Stimulated activated effector memory CD8-positive, alpha-beta T cell treated with anti-CD3 and anti-CD28 coated beads, Interleukin-12 subunit alpha, Interleukin-12 subunit beta, amount 100 ng/mL, for 72 hours (primary cell): ENCODE results near the gene OR1A1.

Experiments used
- ATAC-seq: fragments of 150-1000 bp; cut with Tn5 transposase; 2 replicates; pipeline ENCODE4 v1.10.0; 2021
- DNase-seq, 2 donors: peaks; one replicate each; pipeline ENCODE4 v3.0.0; 2021 to 2022; ENCODE audit warnings: low spot score in 2 of 2
- H3K27ac Mint-ChIP-seq: one replicate; pipeline ENCODE4 v1.8.0; 2022; ENCODE audit warnings: mild to moderate bottlenecking, mixed read lengths
- H3K36me3 Mint-ChIP-seq: one replicate; pipeline ENCODE4 v1.8.0; 2022; ENCODE audit warnings: mild to moderate bottlenecking, mixed read lengths
- H3K4me1 Mint-ChIP-seq: one replicate; pipeline ENCODE4 v1.8.0; 2022; ENCODE audit warnings: mixed read lengths
- H3K4me3 Mint-ChIP-seq: one replicate; pipeline ENCODE4 v1.8.0; 2022; ENCODE audit warnings: mild to moderate bottlenecking, mixed read lengths
- H3K9me3 Mint-ChIP-seq: one replicate; pipeline ENCODE4 v1.8.0; 2022; ENCODE audit warnings: mixed read lengths

Gene OR1A1

GRCh38 chr17:3256575-3256974, 49.1 kb downstream of the OR1A1 start:
- H3K4me1 Mint-ChIP-seq = no peaks in the 10 kb centered on the region
- DNase-seq (no peak), ATAC-seq (no peak)
- no peaks in the 10 kb centered on the region for H3K36me3 Mint-ChIP-seq
- no peak overlapping the region for H3K4me3 Mint-ChIP-seq
- no peak overlapping the region for H3K27ac Mint-ChIP-seq
- H3K9me3 Mint-ChIP-seq = no peaks in the 10 kb centered on the region

GRCh38 chr17:3260163-3260562, 52.7 kb downstream of the OR1A1 start:
- Mint-ChIP-seq H3K9me3 (no peaks in the 10 kb centered on the region), H3K4me3 (no peak overlapping the region), H3K27ac (no peak overlapping the region), H3K4me1 (no peaks in the 10 kb centered on the region), H3K36me3 (no peaks in the 10 kb centered on the region)
- DNase-seq = no peak
- ATAC-seq = no peak

- ATAC-seq (no peak), DNase-seq (no peak)
- no peak overlapping the region for H3K4me3 Mint-ChIP-seq
- no peaks in the 10 kb centered on the region for H3K36me3 Mint-ChIP-seq
- H3K9me3 Mint-ChIP-seq = no peaks in the 10 kb centered on the region
- no peaks in the 10 kb centered on the region for H3K4me1 Mint-ChIP-seq
- no peak overlapping the region for H3K27ac Mint-ChIP-seq
Measured at GRCh38 chr17:3260600-3260999, 53.1 kb downstream of the OR1A1 start.
